T-helper 22 cell (primary cell): ENCODE data around the gene SAP130.

Experiments used
- DNase-seq: peaks from one replicate; pipeline ENCODE4 v3.0.0-alpha.2; 2020; ENCODE audit warnings: low read depth

The SAP130 gene

DNA sequence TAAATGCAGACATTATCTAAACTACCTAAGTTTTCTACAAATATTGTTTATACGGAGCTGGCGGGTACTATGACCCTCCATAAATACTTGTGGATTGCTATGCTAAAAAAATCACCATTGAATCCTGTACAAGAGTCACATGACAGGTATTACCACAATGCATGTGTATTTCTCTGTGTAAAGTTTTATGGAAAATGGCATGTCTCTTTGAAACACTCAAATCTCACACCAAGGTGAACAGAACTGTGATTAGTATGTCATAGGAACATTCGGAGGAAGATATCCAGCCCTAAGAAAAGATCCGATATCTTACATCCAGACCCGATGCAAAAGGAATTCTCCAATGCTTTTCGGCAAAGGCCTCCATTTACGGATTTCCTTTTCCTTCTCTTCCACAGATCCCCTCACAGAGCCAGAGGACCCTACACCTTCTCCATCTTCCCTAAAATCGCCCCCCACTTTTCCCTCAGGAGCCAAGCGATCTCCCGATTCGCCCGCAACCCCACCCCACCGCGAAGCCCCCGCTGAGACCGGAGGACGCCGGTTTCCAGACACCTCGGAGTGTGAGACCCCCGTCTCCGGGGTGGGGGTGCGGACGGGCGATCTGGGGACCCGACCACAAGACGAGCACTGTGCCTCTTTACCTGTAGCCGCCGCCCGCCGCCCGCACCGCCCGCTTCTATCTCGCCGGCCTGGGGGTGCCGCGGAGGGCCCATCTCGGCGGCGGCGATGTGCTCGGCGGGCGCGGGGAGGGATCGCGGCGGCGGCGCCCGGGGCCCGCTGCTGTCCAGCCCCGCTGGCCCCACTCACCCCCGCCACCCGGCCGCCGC, 1.2 kb downstream of the SAP130 start:
- DNase-seq, result no peak

DNA sequence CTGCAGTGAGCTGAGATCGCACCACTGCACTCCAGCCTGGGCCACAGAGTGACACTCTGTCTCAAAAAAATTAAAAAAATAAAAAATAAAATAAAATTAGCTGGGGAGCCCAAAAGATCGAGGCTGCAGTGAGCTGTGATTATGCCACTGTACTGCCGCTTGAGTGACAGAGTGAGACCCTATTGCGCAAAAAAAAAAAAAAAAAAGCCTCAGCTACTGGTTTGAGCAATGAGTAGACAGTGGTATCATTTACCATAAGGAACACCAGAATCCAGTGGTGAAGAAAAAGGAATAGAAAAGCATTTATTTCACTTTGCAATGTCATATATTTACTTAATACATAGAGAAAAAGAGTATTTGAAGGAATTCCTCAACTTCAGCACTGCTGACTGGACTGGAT, 3.0 kb downstream of the SAP130 start:
- no peak for DNase-seq

DNA sequence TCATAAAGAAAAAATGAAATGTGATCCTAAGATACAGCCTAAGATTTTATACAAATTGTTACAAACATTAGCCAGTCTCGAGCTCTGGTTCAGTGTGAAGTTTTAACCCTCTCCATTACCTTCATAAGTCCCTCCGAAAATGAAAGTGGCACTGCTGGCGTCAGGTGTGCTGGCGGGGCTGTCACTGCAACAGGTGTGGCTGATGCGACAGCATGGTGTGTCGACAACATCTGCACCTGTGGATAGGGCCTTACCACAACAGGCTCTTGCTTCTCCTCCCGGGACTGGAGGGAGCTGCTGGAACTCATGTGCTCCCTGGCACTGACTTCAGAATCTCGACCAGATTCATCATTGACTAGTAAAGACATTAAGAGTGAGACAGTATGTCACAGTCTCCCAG, 10.3 kb downstream of the SAP130 start:
- no peak for DNase-seq

DNA sequence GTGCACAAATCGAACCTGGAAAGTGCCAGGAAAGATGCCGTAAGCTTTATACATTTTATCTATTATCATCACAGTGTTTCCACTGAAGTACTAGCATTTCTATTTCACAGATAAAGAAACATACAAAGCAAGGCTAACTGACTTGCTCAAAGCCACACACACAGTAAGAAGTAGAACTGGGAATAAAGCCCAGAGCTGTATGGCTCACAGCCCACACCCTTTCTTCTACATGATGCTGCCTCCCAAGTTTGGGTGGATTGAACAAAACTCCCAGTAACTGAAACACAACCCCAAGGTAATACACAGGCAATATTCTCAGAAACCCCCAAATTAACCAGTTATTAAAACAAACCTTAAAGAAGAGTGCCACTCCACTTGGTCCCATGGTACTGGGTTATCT, 11.2 kb downstream of the SAP130 start:
- DNase-seq, result no peak

DNA sequence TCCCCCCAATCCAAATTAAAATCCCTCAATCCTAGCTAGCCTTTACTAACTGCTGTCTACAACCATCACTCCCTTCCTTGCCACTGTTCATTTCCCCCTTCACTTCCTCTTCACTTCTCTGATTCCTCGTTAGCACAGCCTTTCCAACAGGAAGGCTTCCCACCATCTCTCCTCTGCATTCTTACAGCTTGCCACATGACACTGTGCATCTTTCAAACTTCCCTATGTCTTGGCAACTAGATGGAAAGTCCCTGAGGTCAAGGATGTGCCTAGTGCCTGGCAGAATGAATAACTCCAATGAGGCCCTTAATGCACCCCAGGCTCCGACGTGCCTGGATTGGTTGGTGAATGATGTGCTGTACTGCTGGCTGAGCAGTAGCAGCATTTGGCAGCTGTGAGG, 15.2 kb downstream of the SAP130 start:
- DNase-seq, result no peak

DNA sequence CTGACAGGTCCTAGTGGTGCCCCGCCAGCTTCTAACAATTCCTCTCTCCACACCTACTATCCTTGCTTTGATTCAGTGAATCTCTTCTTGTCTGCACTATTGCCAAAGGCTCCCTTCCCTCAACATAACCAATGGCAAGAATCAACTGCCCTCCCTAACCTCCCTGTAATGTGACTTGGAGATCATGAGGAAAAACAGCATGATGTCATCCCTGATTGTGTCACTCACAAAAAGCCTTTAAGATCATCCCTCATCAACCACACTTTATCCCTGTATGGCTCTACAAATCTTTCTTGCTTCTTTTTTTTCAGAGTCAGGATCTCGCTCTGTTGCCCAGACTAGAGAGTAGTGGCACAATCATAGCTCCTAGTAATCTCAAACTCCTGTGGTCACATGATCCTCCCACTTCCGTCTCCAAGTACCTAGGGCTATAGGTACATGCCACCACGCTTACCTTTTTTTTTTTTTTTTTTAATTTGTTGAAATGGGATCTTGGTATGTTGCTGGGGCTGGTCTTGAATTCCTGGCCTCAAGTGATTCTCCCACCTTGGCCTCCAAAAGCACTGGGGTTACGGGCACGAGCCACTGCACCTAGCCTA, 19.7 kb downstream of the SAP130 start:
- DNase-seq, result no peak

DNA sequence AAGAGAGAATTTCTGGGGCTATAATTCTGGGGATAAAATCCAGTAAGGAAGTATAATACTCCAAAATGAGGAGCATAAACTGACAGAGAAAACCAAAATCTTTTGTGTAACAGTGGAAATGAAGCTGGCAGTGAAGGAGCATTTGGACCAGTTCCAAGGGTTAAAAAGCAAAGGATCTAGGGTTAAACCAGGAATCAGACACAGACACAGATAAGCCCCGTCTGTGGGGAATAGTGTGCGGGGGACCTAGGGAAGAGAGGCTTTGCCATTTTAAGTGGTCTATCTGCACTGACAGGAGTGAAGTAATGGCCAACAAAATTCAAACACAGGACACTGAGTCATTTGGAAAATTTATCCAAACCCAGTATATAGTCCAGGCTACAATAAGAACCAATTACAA, 23.4 kb downstream of the SAP130 start:
- no peak for DNase-seq

DNA sequence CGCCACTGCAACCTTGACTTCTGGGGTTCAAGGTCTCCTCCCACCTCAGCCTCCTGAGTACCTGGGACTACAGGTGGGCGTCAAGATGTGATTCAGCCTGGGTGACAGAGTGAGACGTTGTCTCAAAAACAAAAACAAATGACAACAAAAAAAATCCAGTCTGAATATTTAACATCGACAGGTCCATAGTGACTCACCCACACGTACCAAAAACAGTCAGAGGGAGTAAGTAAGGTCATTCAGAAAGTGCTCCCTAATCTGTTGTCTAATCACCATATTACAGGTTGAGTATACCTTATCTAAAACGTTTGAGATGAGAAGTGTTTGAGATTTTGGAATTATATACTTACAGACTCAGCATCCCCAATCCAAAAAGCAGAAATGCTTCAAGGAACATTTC, 24.4 kb downstream of the SAP130 start:
- DNase-seq, result no peak

DNA sequence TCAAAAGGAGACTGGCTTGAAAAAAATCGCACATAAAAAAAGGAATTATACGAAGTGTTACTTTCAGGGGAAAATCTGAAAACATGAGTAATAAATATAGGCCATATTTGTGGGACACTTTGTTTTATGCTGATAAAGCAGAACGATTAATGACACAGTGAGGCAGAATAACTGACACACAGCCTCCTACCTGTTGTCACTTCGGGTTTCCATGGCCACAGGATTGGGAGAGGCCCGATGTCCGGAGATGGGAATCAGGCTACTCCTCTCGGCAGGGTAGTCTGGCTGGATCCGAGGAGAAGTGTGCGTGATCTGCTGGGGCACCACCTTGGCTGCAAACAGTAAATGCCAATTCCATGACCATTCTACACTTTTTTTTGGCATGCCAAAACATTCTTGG, 31.7 kb downstream of the SAP130 start:
- DNase-seq, result no peak

DNA sequence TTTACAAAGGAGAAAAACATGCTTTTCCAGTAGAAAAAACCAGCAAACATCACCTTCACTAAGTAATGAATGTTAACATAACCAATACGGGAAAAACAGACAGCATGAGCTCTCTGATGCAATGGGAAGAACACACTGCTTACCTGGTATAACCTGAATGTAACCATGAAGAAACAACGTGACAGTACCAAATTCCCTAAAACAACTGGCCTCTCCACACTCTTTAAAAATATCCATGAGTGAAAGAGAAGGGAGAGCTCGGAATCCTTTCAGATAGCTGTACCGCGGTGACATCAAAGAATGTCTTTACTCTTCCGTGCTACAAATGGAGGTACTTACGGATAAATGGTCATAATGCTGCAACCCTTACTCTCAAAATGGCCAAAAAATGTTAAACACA, 32.1 kb downstream of the SAP130 start:
- DNase-seq, result no peak

DNA sequence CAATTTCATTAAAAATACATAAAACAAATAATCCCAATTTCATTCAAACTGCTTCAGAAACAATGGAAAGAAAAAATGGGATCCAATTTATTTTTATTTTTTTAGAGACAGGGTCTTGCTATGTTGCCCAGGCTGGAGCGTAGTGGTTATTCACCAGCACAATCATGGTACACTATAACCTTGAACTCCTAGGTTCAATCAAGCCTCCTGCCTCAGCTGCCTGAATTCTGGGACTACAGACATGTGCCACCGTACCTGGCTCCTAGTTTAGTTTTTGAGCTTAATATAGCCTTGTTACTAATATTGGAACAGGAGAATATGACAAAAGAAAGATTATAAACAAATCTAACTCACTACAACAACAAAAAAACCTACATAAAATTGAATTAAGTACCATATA, 34.2 kb downstream of the SAP130 start:
- no peak for DNase-seq

DNA sequence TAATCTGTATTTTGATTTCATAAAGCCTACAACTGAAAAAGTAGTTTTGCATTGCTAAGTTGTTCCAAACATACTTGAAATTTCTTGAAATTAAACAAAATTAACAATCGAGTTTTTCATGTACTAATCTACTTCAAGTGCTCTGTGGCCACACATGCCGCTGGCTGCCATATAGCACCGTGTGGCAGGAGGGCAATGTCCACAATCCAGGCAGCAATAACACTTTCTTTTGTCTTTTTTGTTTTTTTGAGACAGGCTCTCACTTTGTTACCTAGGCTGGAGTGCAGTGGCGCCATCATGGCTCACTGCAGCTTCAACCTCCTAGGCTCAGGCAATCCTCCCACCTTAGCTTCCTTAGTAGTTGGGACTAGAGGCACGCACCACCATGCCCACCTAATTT, 36.1 kb downstream of the SAP130 start:
- DNase-seq, result no peak

DNA sequence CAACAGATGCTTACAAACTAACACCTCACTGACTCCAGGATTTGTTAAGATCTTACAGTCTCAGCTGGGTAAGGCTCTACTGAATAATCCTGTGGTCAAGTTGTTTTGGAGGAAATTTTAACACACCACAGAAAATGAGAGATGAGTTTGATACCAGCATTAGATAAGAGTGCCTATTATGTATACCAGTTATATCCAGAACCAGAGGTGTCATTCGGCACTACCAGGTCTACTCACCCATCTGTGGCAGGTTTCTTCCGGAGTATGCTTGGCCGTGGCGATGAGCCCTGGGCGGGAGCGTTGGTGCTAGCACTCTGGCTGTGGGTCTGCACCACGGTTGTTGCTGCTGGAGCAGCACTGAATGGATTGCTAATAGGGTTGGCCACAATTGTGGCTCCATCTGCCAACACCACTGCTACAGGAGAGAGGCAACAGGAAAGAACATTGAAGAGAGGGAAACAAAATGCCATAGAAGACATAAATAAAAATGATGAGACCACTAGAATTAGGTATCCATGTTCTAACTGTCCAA, 41.2 kb downstream of the SAP130 start:
- no peak for DNase-seq

DNA sequence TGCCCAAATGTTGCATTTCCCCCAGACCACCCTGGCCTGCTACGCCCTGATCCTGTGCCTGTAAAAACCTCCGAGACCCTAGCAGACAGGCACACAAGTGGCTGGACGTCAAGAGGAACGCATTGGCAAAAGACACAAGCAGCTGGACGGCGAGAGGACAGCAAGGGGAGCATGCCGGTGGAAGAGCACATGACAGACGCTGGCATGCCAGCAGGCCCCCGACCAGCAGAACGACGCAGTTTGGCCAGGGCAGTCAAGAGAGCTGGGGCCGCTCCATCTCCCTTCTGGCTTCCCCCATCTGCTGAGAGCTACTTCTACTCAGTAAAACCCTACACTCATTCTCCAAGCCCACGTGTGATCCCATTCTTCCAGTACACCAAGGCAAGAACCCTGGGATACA, 42.1 kb downstream of the SAP130 start:
- DNase-seq, result no peak

DNA sequence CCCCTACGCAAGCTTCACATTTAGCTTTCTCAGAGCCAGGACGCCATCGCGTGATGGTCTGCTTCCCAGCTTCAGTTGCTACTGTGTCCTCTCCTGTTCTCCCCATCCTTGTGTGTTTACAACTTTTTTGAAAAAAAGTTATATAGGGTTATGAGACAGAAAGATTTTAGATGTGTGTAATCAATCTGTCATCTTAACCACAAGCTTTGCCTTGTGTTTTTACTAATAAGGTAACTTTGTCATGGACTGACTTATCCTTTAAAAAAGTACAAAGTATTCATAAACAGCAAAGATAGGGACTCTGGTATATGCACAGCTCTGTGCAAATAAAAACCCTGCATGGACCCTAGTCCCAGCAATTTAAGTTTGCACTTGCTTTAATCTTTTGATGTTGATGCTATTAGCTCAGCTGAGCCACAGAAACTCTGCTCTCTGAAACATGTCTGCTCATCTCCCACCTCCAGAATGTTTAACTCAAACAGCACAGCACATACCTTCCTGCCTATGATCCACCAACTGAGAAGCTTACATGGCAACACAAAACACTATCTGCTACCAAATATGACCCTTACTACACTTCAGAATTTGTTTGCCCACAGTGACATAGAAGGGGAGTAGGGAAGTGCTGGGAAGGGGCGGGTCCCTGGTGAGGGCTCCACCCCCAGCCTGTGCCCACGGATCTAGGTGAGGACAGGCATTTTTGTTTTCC, 42.7 kb downstream of the SAP130 start:
- DNase-seq, result no peak

DNA sequence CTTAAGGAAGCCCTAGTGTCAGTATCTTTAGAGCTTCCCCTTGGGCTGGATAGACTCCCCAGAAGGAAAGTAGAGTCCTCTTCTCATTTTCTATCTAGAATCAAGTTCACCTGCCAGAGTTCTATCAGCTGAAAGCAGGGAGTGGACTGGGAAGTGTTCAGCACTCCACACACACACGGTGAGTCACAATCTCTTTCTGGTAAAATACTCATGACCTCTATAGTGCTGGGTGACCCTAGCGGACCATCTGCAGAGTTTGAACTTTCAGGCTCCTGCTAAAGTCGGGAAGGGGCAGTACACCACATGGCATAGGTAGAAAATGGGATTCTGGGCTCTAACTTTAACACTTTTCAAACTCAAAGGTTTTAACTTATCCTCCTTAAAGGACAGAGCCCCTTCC, 43.3 kb downstream of the SAP130 start:
- no peak for DNase-seq

DNA sequence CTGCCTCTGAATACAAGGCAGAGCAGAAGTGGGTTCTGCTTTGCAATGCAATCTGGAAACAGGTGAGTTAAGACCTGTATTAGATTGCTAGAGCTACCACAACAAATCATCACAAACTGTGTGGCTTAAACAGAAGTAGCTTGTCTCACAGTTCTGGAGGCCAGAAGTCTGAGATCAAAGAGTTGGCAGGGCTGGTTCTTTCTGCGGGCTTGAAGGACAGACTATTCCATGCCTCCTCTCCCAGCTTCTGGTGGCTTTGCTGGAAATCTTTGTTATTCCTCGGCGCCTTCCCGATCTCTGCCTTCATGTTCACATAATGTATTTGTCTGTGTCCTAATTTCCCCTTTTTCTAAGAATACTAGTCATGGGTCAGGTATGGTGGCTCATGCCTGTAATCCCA, 58.4 kb downstream of the SAP130 start:
- no peak for DNase-seq

DNA sequence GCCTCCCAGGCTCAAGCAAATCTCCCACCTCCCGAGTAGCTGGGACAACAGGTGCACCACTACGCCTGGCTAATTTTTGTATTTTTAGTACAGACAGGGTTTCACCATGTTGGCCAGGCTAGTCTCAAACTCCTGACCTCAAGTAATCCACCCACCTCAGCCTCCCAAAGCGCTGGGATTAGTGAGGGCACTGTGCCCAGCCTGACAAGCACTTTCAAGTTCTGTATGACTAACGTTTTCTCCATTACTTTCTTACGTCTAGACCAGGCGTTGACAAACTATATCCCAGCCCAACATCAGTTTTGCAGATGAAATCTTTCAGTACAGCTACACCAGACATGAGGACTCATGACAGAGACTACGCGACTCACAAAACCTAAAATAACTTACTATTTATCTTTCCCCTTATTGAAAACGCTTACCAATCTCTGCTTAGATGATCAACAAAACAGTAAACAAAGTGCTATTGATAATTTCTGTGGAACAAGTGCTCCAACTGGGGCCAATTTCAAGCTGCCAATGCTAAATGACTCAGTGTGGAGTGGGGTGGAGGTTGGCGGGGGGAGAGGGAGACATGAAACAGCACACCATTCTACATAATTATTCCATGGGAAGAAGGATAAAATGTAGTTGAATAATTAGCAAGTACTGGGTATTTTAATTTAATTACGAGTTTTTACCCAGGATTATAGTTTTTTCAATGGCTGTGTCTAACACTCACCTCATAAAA, 59.1 kb downstream of the SAP130 start:
- no peak for DNase-seq

DNA sequence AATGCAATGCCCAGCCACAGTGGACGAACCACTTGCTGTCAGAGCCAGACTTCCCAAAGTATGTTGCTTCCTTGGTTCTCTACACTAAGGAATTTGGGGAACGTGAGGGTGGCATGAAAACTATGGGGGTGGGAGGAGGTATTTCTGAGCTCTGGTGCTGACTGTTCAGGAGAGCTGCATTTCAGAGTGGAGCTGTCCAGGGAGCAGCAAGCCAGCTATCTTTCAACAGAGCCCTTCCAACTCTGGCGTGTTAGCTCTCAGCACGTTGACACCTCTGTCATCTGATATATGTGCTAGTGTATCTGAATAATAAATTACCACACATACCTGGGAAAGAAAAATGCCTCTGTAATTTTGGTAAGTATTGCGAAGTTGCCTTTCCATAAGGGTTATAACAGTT, 66.1 kb downstream of the SAP130 start:
- no peak for DNase-seq

DNA sequence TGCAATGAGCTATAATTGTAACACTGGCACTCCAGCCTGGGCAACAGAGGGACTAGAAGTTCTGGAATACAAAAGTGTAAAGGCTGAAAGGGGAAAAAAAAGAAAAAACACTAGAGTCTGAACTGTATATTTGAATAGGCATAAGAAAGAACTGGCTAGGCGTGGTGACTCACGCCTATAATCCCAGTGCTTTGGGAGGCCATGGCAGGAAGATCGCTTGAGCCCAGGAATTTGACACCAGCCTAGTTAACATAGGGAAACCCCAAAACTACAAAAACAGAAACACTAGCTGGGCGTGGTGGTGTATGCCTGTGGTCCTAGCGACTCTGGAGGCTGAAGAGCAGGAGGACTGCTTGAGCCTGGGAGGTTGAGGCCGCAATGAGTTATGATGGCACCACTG, 70.6 kb downstream of the SAP130 start:
- DNase-seq, result no peak

DNA sequence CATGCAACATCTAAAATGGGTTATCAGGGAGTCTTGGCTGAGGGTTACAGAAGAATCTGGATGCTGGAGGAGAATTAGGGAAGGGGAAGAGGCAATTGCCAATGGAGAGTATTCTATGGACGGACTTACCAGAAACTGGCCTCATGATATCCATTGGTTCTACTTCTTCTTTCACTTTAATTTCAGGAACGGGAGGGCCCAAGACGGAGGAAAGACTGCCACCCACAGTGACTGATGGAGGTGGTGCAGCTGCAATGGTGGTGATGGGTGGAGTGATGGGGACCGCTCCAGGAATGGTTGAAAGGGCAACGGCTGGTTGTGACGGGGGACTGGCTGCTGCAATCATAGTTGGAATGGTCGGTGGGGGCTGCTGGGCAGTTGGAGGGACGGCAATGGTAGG, 73.0 kb downstream of the SAP130 start:
- no peak for DNase-seq

DNA sequence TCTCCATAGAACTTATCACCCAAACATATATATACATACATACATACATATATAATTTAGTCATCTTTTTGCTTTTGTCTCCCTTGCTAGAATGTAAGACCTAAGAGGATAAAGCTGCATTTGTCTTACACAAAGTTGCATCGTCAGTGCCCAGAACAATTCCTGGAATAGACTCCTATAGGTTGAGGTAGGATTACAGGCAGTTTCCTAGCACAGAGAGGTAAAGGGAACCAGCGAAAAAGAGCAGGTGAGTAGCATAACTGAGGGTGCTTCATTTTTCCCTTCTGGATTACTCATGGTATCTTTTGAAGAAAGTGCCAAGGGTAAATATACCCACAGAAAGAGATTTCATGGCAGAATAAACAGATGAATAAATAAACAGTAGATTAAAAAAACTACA, 74.0 kb downstream of the SAP130 start:
- no peak for DNase-seq
